NB4 (cell line): ENCODE results near the gene SYNE1.
A peak's percentile ranks its signal among the peaks of the same experiment; 100 is the strongest.

Experiments
- DNase-seq: peaks from one replicate; pipeline ENCODE4 v3.0.0; 2010; ENCODE audit warnings: low read depth
- H3K4me3 ChIP-seq: one replicate; pipeline ENCODE4 v1.5.1; 2011; ENCODE audit warnings: mild to moderate bottlenecking, low read depth, low read length, moderate library complexity
- MYC ChIP-seq: IDR thresholded peaks from 2 replicates; pipeline ENCODE4 v1.6.1; 2011; ENCODE audit warnings: low read depth, low read length
- POLR2A ChIP-seq: IDR thresholded peaks from 2 replicates; pipeline ENCODE4 v1.6.1; 2011; ENCODE audit warnings: mild to moderate bottlenecking; ENCODE audit not compliant: insufficient read length; ENCODE audit errors: extremely low read depth
- TF ChIP-seq, protein P1 (sequence below): IDR thresholded peaks from 2 replicates; pipeline ENCODE4 v1.6.1; 2011; ENCODE audit warnings: low read depth, low read length
- TF ChIP-seq, protein P2 (sequence below): IDR thresholded peaks from one replicate; pipeline ENCODE4 v1.5.1; 2012; ENCODE audit warnings: low read depth, low read length

SYNE1 gene

DNA sequence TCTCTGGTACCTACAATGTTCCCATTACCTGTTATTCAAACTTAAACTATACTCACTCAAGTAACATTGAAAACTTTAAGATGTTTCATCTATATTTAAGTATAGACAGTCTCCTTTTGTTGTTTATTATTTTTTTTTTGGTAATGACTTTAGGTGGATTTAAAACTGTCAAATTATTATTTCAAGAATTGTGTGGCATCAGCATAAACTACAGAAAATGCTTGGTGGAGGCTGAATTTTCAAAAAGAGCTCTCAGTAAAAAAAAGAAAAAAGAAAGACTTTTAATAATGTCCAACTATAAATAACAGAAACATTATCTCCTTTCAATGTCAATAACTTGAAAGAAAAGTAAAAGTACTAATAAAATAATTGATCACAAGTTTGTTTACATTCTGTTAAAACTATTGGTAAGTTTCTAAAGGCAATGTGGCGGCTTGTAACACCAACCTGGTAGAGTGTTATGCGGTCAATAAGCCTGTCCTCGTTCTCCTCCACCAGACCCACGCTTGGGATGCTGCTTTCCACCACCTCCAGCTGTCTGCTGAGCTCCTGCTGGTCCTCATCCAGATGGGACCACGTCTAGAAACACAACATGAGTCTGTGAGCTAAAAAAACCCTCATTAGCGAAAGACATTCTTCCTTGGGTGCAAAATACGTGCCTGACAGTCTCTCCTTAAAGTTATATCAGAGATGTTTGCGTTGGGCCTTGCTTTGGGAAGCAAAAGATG lies 400.6 kb downstream of the SYNE1 start:
- no peak overlapping the region for H3K4me3 ChIP-seq
- no peak for DNase-seq
- TF ChIP-seq POLR2A (no peak), MYC (no peak)
- TF ChIP-seq, protein P1, sequence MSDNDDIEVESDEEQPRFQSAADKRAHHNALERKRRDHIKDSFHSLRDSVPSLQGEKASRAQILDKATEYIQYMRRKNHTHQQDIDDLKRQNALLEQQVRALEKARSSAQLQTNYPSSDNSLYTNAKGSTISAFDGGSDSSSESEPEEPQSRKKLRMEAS: no peak
- TF ChIP-seq, protein P2, sequence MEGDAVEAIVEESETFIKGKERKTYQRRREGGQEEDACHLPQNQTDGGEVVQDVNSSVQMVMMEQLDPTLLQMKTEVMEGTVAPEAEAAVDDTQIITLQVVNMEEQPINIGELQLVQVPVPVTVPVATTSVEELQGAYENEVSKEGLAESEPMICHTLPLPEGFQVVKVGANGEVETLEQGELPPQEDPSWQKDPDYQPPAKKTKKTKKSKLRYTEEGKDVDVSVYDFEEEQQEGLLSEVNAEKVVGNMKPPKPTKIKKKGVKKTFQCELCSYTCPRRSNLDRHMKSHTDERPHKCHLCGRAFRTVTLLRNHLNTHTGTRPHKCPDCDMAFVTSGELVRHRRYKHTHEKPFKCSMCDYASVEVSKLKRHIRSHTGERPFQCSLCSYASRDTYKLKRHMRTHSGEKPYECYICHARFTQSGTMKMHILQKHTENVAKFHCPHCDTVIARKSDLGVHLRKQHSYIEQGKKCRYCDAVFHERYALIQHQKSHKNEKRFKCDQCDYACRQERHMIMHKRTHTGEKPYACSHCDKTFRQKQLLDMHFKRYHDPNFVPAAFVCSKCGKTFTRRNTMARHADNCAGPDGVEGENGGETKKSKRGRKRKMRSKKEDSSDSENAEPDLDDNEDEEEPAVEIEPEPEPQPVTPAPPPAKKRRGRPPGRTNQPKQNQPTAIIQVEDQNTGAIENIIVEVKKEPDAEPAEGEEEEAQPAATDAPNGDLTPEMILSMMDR: no peak

DNA sequence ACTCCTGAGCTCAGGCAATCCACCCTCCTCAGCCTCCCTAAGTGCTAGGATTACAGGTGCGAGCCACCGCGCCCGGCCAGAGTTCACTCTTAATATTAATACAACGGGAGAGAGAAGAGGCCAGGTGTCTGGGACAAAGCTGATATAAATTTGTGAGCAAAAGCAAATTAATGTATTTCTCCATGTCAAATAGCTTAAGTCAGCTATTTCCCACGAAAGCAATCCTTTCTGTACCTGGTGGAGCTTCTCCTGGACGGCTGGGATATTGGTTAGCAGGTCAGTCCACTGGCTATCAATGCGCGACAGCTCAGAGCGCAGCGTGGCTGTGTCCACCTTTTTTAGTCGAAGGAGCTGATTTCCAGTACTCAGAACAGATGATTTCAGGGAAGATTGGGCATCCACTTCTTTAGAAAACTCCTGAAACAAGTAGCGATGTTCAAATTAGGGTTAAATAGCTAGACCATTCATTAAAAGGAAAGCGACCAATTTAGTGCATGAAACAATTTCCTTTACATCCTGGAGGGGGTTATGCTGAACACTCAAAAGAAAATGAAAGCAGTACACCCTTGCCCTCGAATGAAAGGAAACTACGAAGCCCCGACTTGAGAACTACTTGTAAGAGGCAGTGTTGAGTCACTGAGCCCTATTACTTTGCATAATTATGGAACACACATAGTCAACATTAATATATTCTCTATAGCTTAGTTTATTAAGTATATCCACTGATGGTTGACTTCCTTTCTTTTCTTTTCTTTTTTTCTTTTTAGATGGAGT lies 403.4 kb downstream of the SYNE1 start:
- no peak for TF ChIP-seq POLR2A
- TF ChIP-seq, protein P2: no peak
- TF ChIP-seq, protein P1: no peak
- H3K4me3 ChIP-seq: no peak overlapping the region
- no peak for DNase-seq

DNA sequence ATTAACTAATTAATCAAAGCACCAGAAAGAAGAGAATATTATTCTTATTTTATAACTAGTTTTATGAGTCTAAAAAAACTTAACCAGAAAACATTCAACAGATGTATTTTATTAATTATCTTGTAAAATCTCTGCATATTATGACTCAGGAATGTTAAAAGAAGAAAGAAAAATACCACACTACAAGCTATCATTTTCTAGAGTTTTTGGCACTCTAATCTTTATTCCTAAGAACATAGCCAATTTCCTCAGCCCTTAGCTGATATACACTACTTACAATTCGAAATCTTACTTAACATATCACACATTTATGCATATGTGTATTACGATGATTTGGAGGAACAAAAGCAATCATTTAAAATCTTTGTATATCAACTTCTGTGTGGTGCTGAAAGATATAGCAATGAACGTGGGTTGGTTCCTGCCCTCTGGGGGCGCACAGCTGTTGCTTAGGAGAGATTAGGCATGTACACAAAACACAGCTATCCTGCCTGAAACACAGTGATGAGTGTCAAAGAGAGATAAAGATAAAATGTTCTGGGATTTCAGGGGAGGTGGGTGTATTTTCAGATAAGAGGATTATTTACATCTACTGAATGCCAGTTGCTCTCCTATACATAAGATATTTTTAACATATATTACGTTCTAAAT lies 404.5 kb downstream of the SYNE1 start:
- TF ChIP-seq, protein P1: no peak
- TF ChIP-seq MYC (no peak), POLR2A (no peak)
- TF ChIP-seq, protein P2: no peak
- no peak overlapping the region for H3K4me3 ChIP-seq

DNA sequence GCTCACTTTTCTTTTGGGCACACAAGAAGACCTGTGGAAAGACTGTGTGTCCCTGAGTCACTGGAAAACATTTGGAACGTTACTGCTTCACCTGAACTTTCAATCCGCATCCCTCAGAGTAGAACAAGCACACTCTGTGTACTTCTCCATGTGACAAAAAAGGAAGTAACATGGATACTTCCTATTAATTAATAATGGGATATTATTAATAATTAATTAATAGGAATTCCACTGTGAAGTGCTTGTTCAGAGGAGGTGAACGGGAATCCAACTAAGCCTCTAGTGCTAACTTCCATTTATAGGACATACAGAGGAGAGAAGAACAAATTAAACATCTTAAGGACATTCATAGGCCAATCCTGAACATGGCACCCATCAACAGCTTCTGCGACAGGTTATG lies 407.8 kb downstream of the SYNE1 start:
- no peak overlapping the region for H3K4me3 ChIP-seq
- no peak for TF ChIP-seq MYC
- no peak for TF ChIP-seq POLR2A
- TF ChIP-seq, protein P2: no peak
- TF ChIP-seq, protein P1: no peak
- no peak for DNase-seq

More for the DNA sequence above, 404.5 kb downstream of the SYNE1 start:
- DNase-seq: peak; percentile 7

DNA sequence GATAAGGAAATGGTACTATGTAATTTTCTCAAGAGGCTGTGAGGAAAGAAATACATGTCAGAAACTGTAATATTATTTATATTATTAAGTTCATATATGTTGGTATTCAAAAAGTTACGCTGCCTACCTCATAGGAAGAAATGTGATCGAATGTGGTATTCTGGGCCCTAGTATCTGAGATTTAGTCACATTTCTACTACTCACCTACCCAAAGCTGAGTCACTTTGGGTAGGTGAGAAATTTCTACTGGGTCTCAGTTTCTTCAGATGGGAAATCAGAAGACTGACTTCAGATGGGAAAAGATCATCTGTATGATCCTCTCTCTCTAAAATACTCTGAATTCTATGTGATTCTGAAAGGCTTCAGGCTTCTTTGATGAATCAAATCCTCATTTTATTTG lies 411.0 kb downstream of the SYNE1 start:
- TF ChIP-seq, protein P2: no peak
- TF ChIP-seq, protein P1: no peak
- no peak for TF ChIP-seq POLR2A
- TF ChIP-seq MYC: no peak
- H3K4me3 ChIP-seq: no peak overlapping the region
- DNase-seq: no peak
